Measurements from ENCODE around the gene PRM1.

- TF ChIP-seq EMX1 (CRISPR knock-in tag; IDR thresholded peaks at IDR 0.05) (no peak), KAT7 (CRISPR knock-in tag; IDR thresholded peaks at IDR 0.05; ENCODE audit: borderline replicate concordance) (no peak), CTCF (IDR thresholded peaks at IDR 0.05) (no peak; the same call in 1 of the 2 replicates), NR3C1 (CRISPR knock-in tag; conservative IDR thresholded peaks at IDR 0.05; ENCODE audit: low read depth) (no peak), MAX (CRISPR knock-in tag; IDR thresholded peaks at IDR 0.05) (peak; percentile 71), ZNF232 (CRISPR knock-in tag; IDR thresholded peaks at IDR 0.05) (no peak)
These were observed 23.8 kb downstream of the PRM1 start for GRCh38 chr16:11257131-11257938.

Data from WTC11 (cell line).